Aortic smooth muscle cell (primary cell): ENCODE measurements around the gene ABHD13. TPM values are rescaled to one million over a fixed set of nuclear protein-coding genes. Genes with fewer than 3 reads are reported as not detected.

Experiments used
- total RNA-seq: library from RNA; depleted of rRNA; stranded (reverse); fragments of >200 nt; gene quantifications from 2 replicates; pipeline ENCODE4 v1.2.3, GENCODE V29; 2014

Gene ABHD13
- 6.2 and 6.3 TPM in 2 replicates for total RNA-seq

GRCh38 chr13:108218044-108218974 lies at the start of gene ABHD13:
ABHD13 (plus strand) TSS chr13:108218392; CDS start chr13:108229219, 10,827 bp downstream.

GRCh38 chr13:108215436-108215835 lies 2.8 kb upstream of the ABHD13 start, which contains the start of gene LIG4:
LIG4 (minus strand) TSS chr13:108215536; CDS start chr13:108211268, 4,268 bp downstream.

GRCh38 chr13:108269601-108270328 lies 51.6 kb downstream of the ABHD13 start, which contains the start of gene TNFSF13B:
TNFSF13B (plus strand) TSS chr13:108269718; CDS start chr13:108269896, 178 bp downstream.

Other genes with a start within 250 kb of the ABHD13 start
- 10.5 and 11.0 TPM in 2 replicates for gene LIG4, start 2.9 kb upstream of the ABHD13 start, total RNA-seq
- 9.0 and 10.3 TPM in 2 replicates for gene TNFSF13B, start 51.3 kb downstream of the ABHD13 start, total RNA-seq